Fibroblast of pulmonary artery (primary cell): ENCODE data around the gene NIPA2.

ENCODE experiments used
- DNase-seq: peaks from one replicate; pipeline ENCODE4 v3.0.0-alpha.2; 2010; ENCODE audit warnings: low read depth
- H3K4me3 ChIP-seq: replicated peaks from 2 replicates; pipeline ENCODE4 v1.5.1; 2011; ENCODE audit warnings: low read depth, mild to moderate bottlenecking, control low read depth, low read length, moderate library complexity
- CTCF ChIP-seq: IDR thresholded peaks from 2 replicates; pipeline ENCODE4 v1.5.1; 2011; ENCODE audit warnings: mild to moderate bottlenecking, control low read depth, low read length, inconsistent platforms; ENCODE audit errors: missing control alignments

The NIPA2 gene

DNA sequence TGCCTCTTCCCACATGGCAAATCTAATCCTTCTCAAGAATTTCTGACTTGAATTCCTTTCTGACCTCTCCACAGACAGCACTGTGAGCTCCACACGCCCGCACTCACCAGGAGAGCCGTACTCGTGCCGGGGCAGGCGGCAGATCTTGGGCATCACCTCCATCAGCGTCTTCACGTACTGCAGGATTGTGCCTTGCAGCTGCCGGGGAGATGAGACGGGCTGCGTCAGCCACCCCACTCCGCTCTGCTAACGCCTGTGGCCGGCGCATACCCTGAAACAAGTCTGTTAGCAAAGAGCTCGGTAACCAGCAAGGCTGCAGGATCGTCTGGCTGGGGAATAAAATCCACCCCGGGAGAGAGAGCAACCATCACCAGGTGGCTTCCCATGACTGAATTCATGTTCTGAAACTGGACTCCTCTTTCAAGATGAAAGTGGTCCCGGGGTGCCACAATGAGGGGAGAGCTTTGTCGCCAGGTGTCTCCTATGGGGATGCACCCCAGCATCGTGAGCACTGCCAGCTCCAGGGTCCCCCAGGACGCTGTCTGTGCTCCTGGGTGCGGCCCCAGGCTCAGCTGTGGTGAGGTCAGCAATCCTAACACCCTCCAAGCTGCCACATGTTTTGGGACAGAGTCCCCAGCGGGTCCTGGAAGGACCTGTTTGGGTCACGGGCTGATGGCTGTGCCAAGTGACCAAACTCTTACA, 43.4 kb downstream of the NIPA2 start:
- no peak for TF ChIP-seq CTCF

GRCh38 chr15:22883196-22883595, 44.7 kb downstream of the NIPA2 start:
- TF ChIP-seq CTCF: no peak
- DNase-seq: no peak
- no peak overlapping the region for H3K4me3 ChIP-seq

More for the DNA sequence above, 43.4 kb downstream of the NIPA2 start:
- no peak for DNase-seq
- H3K4me3 ChIP-seq: no peak overlapping the region

DNA sequence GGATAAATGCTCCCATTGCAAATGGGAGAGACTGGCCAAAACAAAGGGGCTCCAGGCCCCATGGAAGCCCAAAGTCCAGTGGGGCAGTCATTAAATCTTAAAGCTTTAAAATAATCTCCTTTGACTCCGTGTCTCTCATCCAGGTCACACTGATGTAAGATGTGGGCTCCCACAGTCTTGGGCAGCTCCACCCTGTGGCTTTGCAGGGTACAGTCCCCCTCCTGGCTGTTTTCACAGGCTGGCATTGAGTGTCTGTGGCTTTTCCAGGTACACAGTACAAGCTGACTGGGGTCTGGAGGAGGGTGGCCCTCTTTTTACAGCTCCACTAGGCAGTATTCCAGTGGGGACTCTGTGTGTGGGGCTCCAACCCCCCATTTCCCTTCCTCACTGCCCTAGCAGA, 45.9 kb downstream of the NIPA2 start:
- peak; percentile 13 for TF ChIP-seq CTCF
- DNase-seq: no peak
- no peak overlapping the region for H3K4me3 ChIP-seq

DNA sequence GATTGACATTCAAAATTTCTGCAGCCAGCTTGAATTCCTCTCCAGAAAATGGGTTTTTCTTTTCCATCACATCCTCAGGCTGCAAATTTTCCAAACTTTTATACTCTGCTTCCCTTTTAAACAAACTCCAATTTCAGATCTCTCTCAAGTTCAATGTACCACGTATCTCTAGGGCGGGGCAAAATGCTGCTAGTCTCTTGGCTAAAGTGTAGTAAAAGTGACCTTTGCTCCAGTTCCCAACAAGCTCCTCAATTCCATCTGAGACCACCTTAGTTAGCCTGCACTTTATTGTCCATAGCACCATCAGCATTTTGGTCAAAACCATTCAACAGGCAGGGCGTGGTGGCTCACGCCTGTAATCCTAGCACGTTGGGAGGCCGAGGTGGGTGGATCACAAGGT, 46.7 kb downstream of the NIPA2 start:
- H3K4me3 ChIP-seq: no peak overlapping the region
- DNase-seq: no peak
- no peak for TF ChIP-seq CTCF

- peak; percentile 58 for DNase-seq
- TF ChIP-seq CTCF: no peak
Observed at GRCh38 chr15:22887157-22887951, 48.9 kb downstream of the NIPA2 start.

DNA sequence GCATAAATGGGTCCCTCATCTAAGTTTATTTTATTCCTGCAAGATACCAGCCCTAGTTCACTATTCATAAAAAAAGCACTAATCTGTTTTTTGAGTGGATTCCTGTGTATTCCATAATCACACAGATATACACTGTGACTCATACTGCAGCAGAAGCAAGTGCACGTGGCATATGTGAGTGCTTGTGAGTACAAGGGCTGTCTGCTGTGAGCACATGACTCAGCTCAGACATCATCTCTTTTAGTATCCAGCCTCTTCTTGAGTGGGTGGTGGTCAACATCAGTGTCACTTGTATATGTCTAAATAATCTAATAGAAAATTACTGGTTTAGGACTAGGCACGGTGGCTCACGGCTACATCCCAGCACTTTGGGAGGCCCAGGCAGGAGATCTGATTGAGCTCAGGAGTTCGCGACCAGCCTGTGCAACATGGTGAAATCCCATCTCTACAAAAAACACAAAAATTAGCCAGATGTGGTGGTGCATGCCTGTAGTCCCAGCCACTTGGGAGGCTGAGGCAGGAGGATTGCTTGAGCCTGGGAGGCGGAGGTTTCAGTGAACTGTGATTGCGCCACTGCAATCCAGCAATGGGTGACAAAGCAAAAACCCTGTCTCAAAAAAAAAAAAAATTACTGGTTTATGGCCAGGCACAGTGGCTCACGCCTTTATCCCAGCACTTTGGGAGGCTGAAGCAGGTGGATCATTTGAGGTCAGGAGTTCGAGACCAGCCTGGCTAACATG, 49.8 kb downstream of the NIPA2 start:
- H3K4me3 ChIP-seq: no peak overlapping the region
- TF ChIP-seq CTCF: no peak
- peak; percentile 95 for DNase-seq

More at GRCh38 chr15:22887157-22887951, 48.9 kb downstream of the NIPA2 start:
- no peak overlapping the region for H3K4me3 ChIP-seq
